Measurements from ENCODE around the gene BCO1. TPM values are rescaled to one million over a fixed set of nuclear protein-coding genes. Genes with fewer than 3 reads are reported as not detected.

The BCO1 gene
- not detected for total RNA-seq

GRCh38 chr16:81238296-81239011 is at the start of gene BCO1:
Gene BCO1, plus strand, starts transcription at chr16:81238689. Its CDS starts 220 bp downstream, at chr16:81238909.

DNA sequence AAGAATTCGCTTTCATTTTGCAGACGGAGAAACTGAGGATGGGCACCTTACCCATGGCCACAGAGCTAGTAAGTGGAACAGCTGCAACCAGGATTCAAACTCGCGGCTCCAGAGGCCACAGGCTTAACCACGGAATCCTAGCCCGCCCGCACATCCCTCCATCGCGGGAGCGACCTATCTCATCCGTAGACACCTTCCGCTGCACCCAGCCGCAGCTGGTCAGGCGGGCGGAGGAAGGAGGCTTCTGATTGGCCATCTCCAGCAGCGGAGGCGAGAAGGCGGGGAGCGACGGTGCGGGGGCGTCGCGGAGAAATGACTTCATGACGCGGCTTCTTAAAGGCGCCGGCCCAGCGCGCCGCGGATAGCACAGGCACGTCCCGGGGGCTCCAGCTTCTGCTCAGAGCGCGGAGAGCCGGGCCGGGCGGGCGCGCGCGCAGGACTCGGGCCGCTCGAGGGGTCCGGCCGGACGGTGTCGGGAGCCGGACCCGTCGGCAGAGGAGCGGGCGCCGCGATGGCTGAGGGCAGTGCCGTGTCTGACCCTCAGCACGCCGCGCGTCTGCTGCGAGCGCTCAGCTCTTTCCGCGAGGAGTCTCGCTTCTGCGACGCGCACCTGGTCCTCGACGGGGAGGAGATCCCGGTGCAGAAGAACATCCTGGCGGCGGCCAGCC is 76.2 kb downstream of the BCO1 start, which contains the start of gene GAN:
Gene GAN, plus strand, starts transcription at position 360 of the 668 bp plus-strand sequence. Its CDS starts 152 bp downstream, at position 512.

Other genes with a start within 250 kb of the BCO1 start
- gene CMC2, start 231.8 kb upstream of the BCO1 start, total RNA-seq = 48.5 TPM
- 8.1 TPM for gene CENPN, start 231.5 kb upstream of the BCO1 start, total RNA-seq
- gene ATMIN, start 202.8 kb upstream of the BCO1 start, total RNA-seq = 79.5 TPM
- gene C16orf46, start 161.5 kb upstream of the BCO1 start, total RNA-seq = 3.1 TPM
- gene GCSH, start 142.3 kb upstream of the BCO1 start, total RNA-seq = 21.3 TPM
- gene GAN, start 76.3 kb downstream of the BCO1 start, total RNA-seq = 29.7 TPM
- gene CMIP, start 206.1 kb downstream of the BCO1 start, total RNA-seq = 63.9 TPM

All from parietal lobe (tissue), 1 donor.